Measurements from ENCODE around the gene SLC35D2. TPM values are rescaled to one million over a fixed set of nuclear protein-coding genes. Genes with fewer than 3 reads are reported as not detected.
A peak's percentile ranks its signal among the peaks of the same experiment; 100 is the strongest.

The SLC35D2 gene
- total and polyA plus RNA-seq, 11 donors: 8.2 to 23.1 (median 15.9) TPM

DNA sequence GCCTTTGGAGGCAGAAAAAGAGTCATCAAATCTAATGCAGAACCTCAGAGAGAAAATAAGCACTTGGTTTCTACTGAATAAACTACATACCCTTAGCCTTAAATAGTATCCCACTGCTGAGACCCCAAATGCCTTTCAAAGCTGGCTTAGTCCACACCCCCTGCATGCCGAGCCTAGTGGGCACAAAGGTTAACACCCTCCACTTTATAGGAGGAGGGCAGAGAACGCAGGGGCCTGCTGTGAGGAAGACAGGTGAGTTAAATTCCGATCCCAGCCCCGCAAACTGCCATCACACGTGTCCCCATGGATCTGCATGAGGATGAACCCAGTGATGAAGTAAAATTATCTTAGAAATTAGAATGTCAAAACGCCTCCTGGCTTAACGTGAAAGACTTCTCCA is 62.0 kb downstream of the SLC35D2 start:
- H3K36me3 ChIP-seq: peaks cover 0 to 53% (median 30%) of the 10 kb centered on the region in 9 donors
- DNase-seq (no peak), ATAC-seq (no peak)
- H3K4me3 ChIP-seq: no peak overlapping the region
- WGBS, 4 donors: 77 to 85% (median 83%) methylated on average over 7 of the region's 7 CpGs
- H3K4me1 ChIP-seq: peaks cover 0 to 4% (median 0%) of the 10 kb centered on the region in 12 donors
- no peaks in the 10 kb centered on the region for H3K9me3 ChIP-seq
- no peak for TF ChIP-seq POLR2A (IDR thresholded peaks at IDR 0.05)
- TF ChIP-seq, protein P1, sequence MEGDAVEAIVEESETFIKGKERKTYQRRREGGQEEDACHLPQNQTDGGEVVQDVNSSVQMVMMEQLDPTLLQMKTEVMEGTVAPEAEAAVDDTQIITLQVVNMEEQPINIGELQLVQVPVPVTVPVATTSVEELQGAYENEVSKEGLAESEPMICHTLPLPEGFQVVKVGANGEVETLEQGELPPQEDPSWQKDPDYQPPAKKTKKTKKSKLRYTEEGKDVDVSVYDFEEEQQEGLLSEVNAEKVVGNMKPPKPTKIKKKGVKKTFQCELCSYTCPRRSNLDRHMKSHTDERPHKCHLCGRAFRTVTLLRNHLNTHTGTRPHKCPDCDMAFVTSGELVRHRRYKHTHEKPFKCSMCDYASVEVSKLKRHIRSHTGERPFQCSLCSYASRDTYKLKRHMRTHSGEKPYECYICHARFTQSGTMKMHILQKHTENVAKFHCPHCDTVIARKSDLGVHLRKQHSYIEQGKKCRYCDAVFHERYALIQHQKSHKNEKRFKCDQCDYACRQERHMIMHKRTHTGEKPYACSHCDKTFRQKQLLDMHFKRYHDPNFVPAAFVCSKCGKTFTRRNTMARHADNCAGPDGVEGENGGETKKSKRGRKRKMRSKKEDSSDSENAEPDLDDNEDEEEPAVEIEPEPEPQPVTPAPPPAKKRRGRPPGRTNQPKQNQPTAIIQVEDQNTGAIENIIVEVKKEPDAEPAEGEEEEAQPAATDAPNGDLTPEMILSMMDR (IDR thresholded peaks at IDR 0.05): no peak
- no peak overlapping the region for H3K27ac ChIP-seq
- intact Hi-C loops (cut with DNase I): loop anchor here in 1 of 10 donors (10.0 kb wide), 1 partner anchor 123 kb away; no protein-coding TSS in a partner anchor
- H3K27me3 ChIP-seq: no peaks in the 10 kb centered on the region

DNA sequence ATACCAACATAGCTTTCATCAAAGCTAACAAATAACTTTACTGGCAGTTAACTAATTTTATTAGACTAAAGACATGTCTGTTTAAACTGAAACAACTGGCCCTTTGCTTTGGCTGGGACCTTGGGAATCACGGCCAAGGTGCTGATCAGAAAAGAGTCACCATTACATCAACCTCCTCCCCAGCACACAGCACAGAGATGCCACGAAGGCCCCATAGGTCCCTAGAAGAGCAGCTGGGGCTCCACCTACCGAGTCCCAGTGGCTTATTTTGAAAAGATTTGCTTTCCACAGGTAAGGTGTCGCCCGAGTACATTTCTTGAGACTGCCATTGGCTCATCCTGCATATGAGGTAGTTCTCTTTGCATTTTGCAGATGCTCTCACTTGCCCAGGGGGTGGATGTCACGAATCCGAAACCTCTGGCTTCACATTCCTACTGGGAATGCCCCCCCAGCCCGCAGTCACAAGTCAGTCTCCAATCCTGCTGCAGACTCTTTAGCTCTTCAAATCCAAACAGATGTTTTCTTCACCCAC is 62.7 kb downstream of the SLC35D2 start:
- 75 to 87% (median 82%) methylated on average over 8 of the region's 8 CpGs for WGBS, 4 donors
- Histone ChIP-seq H3K4me3 (no peak overlapping the region), H3K36me3 (peaks cover 0 to 53% (median 30%) of the 10 kb centered on the region in 9 donors), H3K27me3 (no peaks in the 10 kb centered on the region), H3K27ac (no peak overlapping the region), H3K9me3 (no peaks in the 10 kb centered on the region), H3K4me1 (peaks cover 0 to 4% (median 0%) of the 10 kb centered on the region in 12 donors)
- intact Hi-C loops (cut with DNase I): loop anchor here in 1 of 10 donors (10.0 kb wide), 1 partner anchor 124 kb away; no protein-coding TSS in a partner anchor
- DNase-seq: no peak
- TF ChIP-seq, protein P1 (IDR thresholded peaks at IDR 0.05): no peak
- no peak for TF ChIP-seq POLR2A (IDR thresholded peaks at IDR 0.05)
- ATAC-seq: no peak

DNA sequence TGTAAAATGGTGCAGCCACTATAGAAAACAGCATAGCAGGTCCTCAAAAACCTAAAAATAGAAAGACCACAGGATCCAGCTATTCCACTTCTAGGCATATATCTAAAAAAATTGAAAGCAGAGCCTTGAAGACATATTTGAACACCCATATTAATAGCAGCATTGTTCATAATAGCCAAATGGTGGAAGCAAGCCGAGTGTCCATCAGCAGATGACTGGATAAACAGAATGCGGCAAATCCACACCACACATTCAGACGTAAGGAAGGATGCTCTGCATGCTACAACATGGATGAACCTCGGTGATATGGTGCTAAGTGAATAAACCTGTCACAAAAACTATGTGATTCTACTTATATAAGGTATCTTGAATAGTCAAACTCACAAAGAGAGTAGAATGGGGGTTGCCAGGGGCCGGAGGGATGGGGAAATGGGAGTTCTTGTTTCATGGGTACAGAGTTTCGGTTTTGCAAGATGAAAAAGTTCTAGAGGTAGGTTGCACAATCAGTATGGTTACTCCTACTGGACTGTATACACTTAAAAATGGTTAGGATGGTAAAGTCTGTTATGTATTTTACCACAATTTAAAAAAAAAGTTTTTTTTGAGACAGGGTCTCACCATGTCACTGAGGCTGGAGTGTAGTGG is 64.5 kb downstream of the SLC35D2 start:
- 75 to 95% (median 79%) methylated on average over 6 of the region's 6 CpGs for WGBS, 4 donors
- intact Hi-C loops (cut with DNase I): loop anchor here in 7 of 10 donors (5.0 to 10.0 kb wide), 4 partner anchors 82 to 384 kb away; no protein-coding TSS in a partner anchor
- peaks cover 0 to 49% (median 28%) of the 10 kb centered on the region in 9 donors for H3K36me3 ChIP-seq
- H3K4me1 ChIP-seq: peaks cover 0 to 4% (median 0%) of the 10 kb centered on the region in 12 donors
- no peaks in the 10 kb centered on the region for H3K27me3 ChIP-seq
- DNase-seq: no peak
- no peak for ATAC-seq
- TF ChIP-seq, protein P1 (IDR thresholded peaks at IDR 0.05): no peak
- TF ChIP-seq POLR2A (IDR thresholded peaks at IDR 0.05): no peak
- H3K27ac ChIP-seq: no peak overlapping the region
- peaks cover 0 to 2% (median 0%) of the 10 kb centered on the region in 12 donors for H3K9me3 ChIP-seq
- H3K4me3 ChIP-seq: no peak overlapping the region

DNA sequence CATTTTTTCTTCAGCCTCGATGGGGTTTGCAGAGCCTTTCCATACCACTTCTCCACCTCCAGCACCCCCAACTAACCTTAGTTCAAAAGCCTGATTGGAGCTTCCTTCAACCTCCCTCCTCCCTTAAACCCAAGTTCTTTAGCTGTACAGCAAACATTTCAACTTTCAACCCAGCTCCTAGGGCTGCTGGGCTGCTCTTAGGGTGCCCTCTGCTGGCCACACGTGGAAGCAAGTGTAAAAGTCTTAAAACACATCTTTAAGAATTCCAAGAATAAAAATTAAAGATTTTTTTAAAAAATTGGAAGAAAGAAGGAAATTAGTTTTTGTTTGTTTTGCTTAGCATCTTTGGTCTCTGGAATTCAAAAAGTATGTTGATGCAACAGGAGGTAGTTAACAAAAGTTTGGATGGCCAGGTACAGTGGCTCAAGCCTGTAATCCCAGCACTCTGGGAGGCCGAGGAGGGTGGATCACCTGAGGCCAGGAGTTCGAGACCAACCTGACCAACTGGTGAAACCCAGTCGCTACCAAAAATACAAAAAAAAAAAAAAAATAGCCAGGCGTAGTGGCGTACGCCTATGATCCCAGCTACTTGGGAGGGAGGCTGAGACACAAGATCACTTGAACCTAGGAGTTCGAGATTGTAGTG is 66.1 kb downstream of the SLC35D2 start:
- WGBS, 4 donors: 50 to 61% (median 57%) methylated on average over 9 of the region's 9 CpGs
- no peak for TF ChIP-seq POLR2A (IDR thresholded peaks at IDR 0.05)
- TF ChIP-seq, protein P1 (IDR thresholded peaks at IDR 0.05): peak; percentile 62 to 92 (median 86)

More for the DNA sequence above, 66.1 kb downstream of the SLC35D2 start:
- H3K27me3 ChIP-seq: no peaks in the 10 kb centered on the region
- H3K4me3 ChIP-seq: no peak overlapping the region
- H3K4me1 ChIP-seq: peaks cover 0 to 4% (median 0%) of the 10 kb centered on the region in 12 donors
- peaks cover 0 to 13% (median 0%) of the 10 kb centered on the region in 12 donors for H3K9me3 ChIP-seq
- ATAC-seq (peak in 3 of 4 donors; percentile 59 to 71 (median 62)), DNase-seq (peak in 2 of 5 donors; percentile 20 to 36)
- H3K27ac ChIP-seq: no peak overlapping the region
- peaks cover 0 to 40% (median 30%) of the 10 kb centered on the region in 9 donors for H3K36me3 ChIP-seq
- intact Hi-C loops (cut with DNase I): loop anchor here in 9 of 10 donors (2.0 to 10.0 kb wide), 5 partner anchors 80 to 383 kb away; no protein-coding TSS in a partner anchor

Measured in heart left ventricle (tissue), 16 donors.